ENCODE measurements around the gene PARN.

Gene PARN

DNA sequence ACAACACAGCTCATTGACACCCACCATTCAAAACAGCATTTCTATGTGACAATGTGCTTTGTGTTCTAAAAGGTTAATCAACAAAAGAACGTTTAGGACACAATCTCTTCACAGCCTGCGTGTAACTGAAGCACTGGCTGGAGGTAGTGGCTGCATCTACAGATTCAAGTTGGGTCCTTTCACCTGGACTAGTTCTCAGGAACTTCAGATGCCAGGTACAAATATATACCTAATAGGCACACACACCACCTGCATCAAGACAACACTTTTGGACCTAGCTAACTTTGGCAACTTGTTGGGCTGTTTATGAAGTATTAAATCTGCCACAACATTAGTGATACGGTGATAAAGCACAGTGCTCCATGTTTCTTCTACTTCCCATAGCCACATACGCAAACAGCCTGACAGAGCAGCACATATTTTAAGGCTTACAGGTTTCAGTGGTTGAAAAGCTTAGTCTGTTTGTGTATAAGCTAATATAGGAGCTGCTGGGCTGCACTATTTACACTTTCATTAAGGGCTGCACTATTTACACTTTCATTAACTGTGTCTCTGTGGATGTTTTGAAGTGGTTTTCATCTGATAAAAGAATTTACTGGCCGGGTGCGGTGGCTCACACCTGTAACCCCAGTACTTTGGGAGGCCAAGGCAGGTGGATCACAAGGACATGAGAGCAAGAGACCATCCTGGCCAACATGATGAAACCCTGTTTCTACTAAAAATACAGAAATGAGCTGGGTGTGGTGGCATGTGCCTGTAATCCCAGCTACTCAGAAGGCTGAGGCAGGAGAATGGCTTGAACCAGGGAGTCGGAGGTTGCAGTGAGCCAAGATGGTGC lies 132.6 kb downstream of the PARN start:
- no peak for ATAC-seq

DNA sequence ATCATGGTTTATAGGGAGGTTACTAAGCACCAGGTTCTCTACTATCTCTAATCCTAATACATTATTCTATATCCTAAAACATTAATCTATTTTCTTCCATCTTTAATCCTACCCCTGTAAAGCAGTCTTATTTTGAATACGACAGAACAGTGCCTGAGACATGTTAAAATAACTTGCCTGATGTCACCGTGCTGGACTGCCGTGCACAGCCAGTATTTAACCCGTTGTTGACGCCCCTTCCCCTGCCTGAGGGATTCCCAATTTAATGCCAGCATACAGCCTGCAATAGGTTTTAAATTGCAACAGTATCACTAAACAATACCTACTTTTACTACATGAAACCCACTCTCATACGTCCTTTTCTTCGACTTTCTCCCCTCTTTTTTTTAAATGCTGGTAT lies 133.3 kb downstream of the PARN start:
- no peak for ATAC-seq
- TF ChIP-seq ESRRG (CRISPR knock-in tag; IDR thresholded peaks at IDR 0.05) (no peak), ISL1 (CRISPR knock-in tag; IDR thresholded peaks at IDR 0.05) (no peak)
- TF ChIP-seq, protein P1, sequence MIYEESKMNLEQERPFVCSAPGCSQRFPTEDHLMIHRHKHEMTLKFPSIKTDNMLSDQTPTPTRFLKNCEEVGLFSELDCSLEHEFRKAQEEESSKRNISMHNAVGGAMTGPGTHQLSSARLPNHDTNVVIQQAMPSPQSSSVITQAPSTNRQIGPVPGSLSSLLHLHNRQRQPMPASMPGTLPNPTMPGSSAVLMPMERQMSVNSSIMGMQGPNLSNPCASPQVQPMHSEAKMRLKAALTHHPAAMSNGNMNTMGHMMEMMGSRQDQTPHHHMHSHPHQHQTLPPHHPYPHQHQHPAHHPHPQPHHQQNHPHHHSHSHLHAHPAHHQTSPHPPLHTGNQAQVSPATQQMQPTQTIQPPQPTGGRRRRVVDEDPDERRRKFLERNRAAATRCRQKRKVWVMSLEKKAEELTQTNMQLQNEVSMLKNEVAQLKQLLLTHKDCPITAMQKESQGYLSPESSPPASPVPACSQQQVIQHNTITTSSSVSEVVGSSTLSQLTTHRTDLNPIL (CRISPR knock-in tag; IDR thresholded peaks at IDR 0.05; ENCODE audit: low read depth): no peak

More for the DNA sequence above, 132.6 kb downstream of the PARN start:
- TF ChIP-seq ZC3H10 (CRISPR knock-in tag; IDR thresholded peaks at IDR 0.05) (no peak), RARB (CRISPR knock-in tag; IDR thresholded peaks at IDR 0.05) (no peak), ESRRG (CRISPR knock-in tag; IDR thresholded peaks at IDR 0.05) (no peak), SNAI2 (CRISPR knock-in tag; IDR thresholded peaks at IDR 0.05) (no peak), ISL1 (CRISPR knock-in tag; IDR thresholded peaks at IDR 0.05) (no peak), ARNTL (CRISPR knock-in tag; IDR thresholded peaks at IDR 0.05; ENCODE audit: borderline replicate concordance, low read depth) (no peak), ZNF70 (CRISPR knock-in tag; IDR thresholded peaks at IDR 0.05) (no peak), ZFP30 (CRISPR knock-in tag; IDR thresholded peaks at IDR 0.05) (no peak), TCF4 (CRISPR knock-in tag; IDR thresholded peaks at IDR 0.05; ENCODE audit: borderline replicate concordance) (no peak), BACH2 (CRISPR knock-in tag; IDR thresholded peaks at IDR 0.05; ENCODE audit: borderline replicate concordance) (no peak), ZNF565 (CRISPR knock-in tag; conservative IDR thresholded peaks at IDR 0.05; ENCODE audit: low read depth) (no peak), OSR1 (CRISPR knock-in tag; IDR thresholded peaks at IDR 0.05) (no peak), ZNF8 (CRISPR knock-in tag; IDR thresholded peaks at IDR 0.05) (no peak), ZFP3 (CRISPR knock-in tag; IDR thresholded peaks at IDR 0.05) (no peak), TOX (CRISPR knock-in tag; IDR thresholded peaks at IDR 0.05; ENCODE audit: borderline replicate concordance) (no peak)
- TF ChIP-seq, protein P2, sequence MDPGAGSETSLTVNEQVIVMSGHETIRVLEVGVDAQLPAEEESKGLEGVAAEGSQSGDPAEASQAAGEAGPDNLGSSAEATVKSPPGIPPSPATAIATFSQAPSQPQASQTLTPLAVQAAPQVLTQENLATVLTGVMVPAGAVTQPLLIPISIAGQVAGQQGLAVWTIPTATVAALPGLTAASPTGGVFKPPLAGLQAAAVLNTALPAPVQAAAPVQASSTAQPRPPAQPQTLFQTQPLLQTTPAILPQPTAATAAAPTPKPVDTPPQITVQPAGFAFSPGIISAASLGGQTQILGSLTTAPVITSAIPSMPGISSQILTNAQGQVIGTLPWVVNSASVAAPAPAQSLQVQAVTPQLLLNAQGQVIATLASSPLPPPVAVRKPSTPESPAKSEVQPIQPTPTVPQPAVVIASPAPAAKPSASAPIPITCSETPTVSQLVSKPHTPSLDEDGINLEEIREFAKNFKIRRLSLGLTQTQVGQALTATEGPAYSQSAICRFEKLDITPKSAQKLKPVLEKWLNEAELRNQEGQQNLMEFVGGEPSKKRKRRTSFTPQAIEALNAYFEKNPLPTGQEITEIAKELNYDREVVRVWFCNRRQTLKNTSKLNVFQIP (CRISPR knock-in tag; IDR thresholded peaks at IDR 0.05; ENCODE audit: borderline replicate concordance, low read depth): no peak
- TF ChIP-seq, protein P3, sequence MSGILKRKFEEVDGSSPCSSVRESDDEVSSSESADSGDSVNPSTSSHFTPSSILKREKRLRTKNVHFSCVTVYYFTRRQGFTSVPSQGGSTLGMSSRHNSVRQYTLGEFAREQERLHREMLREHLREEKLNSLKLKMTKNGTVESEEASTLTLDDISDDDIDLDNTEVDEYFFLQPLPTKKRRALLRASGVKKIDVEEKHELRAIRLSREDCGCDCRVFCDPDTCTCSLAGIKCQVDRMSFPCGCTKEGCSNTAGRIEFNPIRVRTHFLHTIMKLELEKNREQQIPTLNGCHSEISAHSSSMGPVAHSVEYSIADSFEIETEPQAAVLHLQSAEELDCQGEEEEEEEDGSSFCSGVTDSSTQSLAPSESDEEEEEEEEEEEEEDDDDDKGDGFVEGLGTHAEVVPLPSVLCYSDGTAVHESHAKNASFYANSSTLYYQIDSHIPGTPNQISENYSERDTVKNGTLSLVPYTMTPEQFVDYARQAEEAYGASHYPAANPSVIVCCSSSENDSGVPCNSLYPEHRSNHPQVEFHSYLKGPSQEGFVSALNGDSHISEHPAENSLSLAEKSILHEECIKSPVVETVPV (CRISPR knock-in tag; IDR thresholded peaks at IDR 0.05): no peak
- TF ChIP-seq, protein P4, sequence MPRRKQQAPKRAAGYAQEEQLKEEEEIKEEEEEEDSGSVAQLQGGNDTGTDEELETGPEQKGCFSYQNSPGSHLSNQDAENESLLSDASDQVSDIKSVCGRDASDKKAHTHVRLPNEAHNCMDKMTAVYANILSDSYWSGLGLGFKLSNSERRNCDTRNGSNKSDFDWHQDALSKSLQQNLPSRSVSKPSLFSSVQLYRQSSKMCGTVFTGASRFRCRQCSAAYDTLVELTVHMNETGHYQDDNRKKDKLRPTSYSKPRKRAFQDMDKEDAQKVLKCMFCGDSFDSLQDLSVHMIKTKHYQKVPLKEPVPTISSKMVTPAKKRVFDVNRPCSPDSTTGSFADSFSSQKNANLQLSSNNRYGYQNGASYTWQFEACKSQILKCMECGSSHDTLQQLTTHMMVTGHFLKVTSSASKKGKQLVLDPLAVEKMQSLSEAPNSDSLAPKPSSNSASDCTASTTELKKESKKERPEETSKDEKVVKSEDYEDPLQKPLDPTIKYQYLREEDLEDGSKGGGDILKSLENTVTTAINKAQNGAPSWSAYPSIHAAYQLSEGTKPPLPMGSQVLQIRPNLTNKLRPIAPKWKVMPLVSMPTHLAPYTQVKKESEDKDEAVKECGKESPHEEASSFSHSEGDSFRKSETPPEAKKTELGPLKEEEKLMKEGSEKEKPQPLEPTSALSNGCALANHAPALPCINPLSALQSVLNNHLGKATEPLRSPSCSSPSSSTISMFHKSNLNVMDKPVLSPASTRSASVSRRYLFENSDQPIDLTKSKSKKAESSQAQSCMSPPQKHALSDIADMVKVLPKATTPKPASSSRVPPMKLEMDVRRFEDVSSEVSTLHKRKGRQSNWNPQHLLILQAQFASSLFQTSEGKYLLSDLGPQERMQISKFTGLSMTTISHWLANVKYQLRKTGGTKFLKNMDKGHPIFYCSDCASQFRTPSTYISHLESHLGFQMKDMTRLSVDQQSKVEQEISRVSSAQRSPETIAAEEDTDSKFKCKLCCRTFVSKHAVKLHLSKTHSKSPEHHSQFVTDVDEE (CRISPR knock-in tag; IDR thresholded peaks at IDR 0.05): no peak

DNA sequence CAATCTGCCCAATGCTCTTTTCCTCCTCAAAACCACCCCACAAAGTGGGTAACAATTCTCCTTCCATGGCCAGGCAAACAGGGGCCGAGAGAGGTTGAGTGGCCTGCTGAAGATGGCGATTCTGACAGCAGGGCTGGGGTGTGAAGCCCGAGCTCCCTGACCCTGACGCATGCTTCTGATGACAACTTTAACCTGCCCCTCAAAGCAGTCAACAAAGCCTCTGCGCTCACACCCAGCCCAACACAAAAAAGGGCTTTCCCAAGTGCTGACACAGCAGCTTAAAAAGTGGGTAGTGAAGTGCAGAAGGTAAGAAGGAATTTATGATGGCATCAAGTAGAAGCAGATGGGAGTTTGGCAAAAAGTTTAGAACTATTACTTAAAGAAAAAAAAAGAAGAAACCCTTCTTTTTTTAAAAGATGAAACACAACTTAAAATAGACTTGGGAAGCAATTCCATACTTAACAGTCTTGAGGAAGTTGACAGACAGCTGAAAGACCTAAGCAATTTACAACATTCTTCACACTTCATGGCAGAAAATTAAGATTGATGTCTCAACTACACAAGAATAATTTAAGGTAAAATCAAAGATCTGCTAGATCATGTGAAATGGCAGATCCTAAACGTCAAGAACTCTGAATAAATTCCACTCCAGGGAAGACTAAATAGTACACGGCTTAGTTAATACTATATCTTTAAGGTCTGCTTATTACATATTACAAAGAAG lies 133.9 kb downstream of the PARN start:
- TF ChIP-seq RARB (CRISPR knock-in tag; IDR thresholded peaks at IDR 0.05) (no peak), PPARA (CRISPR knock-in tag; IDR thresholded peaks at IDR 0.05; ENCODE audit: borderline replicate concordance) (no peak), CSDC2 (CRISPR knock-in tag; IDR thresholded peaks at IDR 0.05) (no peak), ZFP30 (CRISPR knock-in tag; IDR thresholded peaks at IDR 0.05) (no peak), ARNTL (CRISPR knock-in tag; IDR thresholded peaks at IDR 0.05; ENCODE audit: borderline replicate concordance, low read depth) (no peak), TOX (CRISPR knock-in tag; IDR thresholded peaks at IDR 0.05; ENCODE audit: borderline replicate concordance) (no peak), ZFP3 (CRISPR knock-in tag; IDR thresholded peaks at IDR 0.05) (no peak), ZNF70 (CRISPR knock-in tag; IDR thresholded peaks at IDR 0.05) (no peak)
- TF ChIP-seq, protein P1 (CRISPR knock-in tag; IDR thresholded peaks at IDR 0.05; ENCODE audit: low read depth): no peak
- TF ChIP-seq, protein P2 (CRISPR knock-in tag; IDR thresholded peaks at IDR 0.05; ENCODE audit: borderline replicate concordance, low read depth): no peak
- no peak for ATAC-seq

All from SK-N-SH treated with all-trans-retinoic acid at 6 μM for 48 hours (cell line).